ENCODE measurements around the gene TXNDC5. TPM values are rescaled to one million over a fixed set of nuclear protein-coding genes. Genes with fewer than 3 reads are reported as not detected.

TXNDC5 gene
- total RNA-seq, 1 donor from 2014 or later, result 48.2 TPM

GRCh38 chr6:7914991-7915789 is 4.6 kb upstream of the TXNDC5 start:
- Histone ChIP-seq H3K4me1 (peaks cover 10% of the 10 kb centered on the region), H3K36me3 (no peaks in the 10 kb centered on the region), H3K27ac (replicated peaks) (peak overlapping the region; percentile 27), H3K9me3 (replicated peaks) (no peaks in the 10 kb centered on the region), H3K4me3 (no peak overlapping the region), H3K27me3 (ENCODE audit: low read depth) (no peaks in the 10 kb centered on the region)
- intact Hi-C loops (cut with micrococcal nuclease), result no loop called here
- no peak for TF ChIP-seq CTCF (IDR thresholded peaks at IDR 0.05; ENCODE audit: borderline replicate concordance)
- DNase-seq, result peak; percentile 67

DNA sequence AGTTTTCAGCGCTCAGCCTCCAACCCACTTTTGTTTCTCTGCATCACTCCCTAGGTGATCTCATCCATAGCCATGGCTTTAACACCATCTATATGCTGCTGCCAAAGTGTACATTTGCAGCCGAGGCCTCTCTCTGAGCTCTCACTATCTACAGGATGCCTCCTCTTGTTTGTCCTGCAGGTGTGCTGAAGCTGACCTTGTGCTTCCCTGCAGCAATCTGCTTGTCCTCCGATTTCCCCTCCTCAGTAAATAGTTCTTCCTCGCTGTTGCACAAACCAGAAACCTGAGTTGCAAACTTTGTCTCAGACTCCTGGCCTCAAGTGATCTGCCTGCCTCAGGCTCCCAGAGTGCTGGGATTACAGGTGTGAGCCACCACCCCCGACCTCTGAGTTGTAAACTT is 3.7 kb upstream of the TXNDC5 start:
- intact Hi-C loops (cut with micrococcal nuclease), result no loop called here
- H3K4me1 ChIP-seq, result peaks cover 19% of the 10 kb centered on the region
- H3K27me3 ChIP-seq (ENCODE audit: low read depth), result no peaks in the 10 kb centered on the region
- no peak overlapping the region for H3K27ac ChIP-seq (replicated peaks)
- H3K4me3 ChIP-seq, result no peak overlapping the region
- no peak for TF ChIP-seq CTCF (IDR thresholded peaks at IDR 0.05; ENCODE audit: borderline replicate concordance)
- DNase-seq, result no peak
- no peaks in the 10 kb centered on the region for H3K9me3 ChIP-seq (replicated peaks)
- no peaks in the 10 kb centered on the region for H3K36me3 ChIP-seq

GRCh38 chr6:7912736-7913517 is 2.3 kb upstream of the TXNDC5 start:
- no peak overlapping the region for H3K4me3 ChIP-seq
- no peaks in the 10 kb centered on the region for H3K36me3 ChIP-seq
- peak overlapping the region; percentile 47 for H3K27ac ChIP-seq (replicated peaks)
- no peak for DNase-seq
- no peak for TF ChIP-seq CTCF (IDR thresholded peaks at IDR 0.05; ENCODE audit: borderline replicate concordance)
- H3K9me3 ChIP-seq (replicated peaks), result no peaks in the 10 kb centered on the region
- no peaks in the 10 kb centered on the region for H3K27me3 ChIP-seq (ENCODE audit: low read depth)
- intact Hi-C loops (cut with micrococcal nuclease), result no loop called here
- H3K4me1 ChIP-seq, result peaks cover 31% of the 10 kb centered on the region

GRCh38 chr6:7912024-7912423 is 1.4 kb upstream of the TXNDC5 start:
- no peak for TF ChIP-seq CTCF (IDR thresholded peaks at IDR 0.05; ENCODE audit: borderline replicate concordance)
- no peaks in the 10 kb centered on the region for H3K27me3 ChIP-seq (ENCODE audit: low read depth)
- H3K4me1 ChIP-seq, result peaks cover 40% of the 10 kb centered on the region
- no peak overlapping the region for H3K4me3 ChIP-seq
- H3K27ac ChIP-seq (replicated peaks), result peak overlapping the region; percentile 90
- no peaks in the 10 kb centered on the region for H3K9me3 ChIP-seq (replicated peaks)
- no peaks in the 10 kb centered on the region for H3K36me3 ChIP-seq
- DNase-seq, result no peak
- intact Hi-C loops (cut with micrococcal nuclease), result no loop called here

- Histone ChIP-seq H3K36me3 (no peaks in the 10 kb centered on the region), H3K27ac (replicated peaks) (peak overlapping the region; percentile 90), H3K4me1 (peaks cover 47% of the 10 kb centered on the region), H3K9me3 (replicated peaks) (no peaks in the 10 kb centered on the region), H3K27me3 (ENCODE audit: low read depth) (no peaks in the 10 kb centered on the region), H3K4me3 (peak overlapping the region; percentile 84)
- TF ChIP-seq CTCF (IDR thresholded peaks at IDR 0.05; ENCODE audit: borderline replicate concordance), result no peak
- DNase-seq, result no peak
- intact Hi-C loops (cut with micrococcal nuclease), result no loop called here
Observed at GRCh38 chr6:7911345-7911725, 747 bp upstream of the TXNDC5 start.

All from left ventricle myocardium inferior (tissue), 1 donor.